ENCODE results near the gene FOXP1. TPM values are rescaled to one million over a fixed set of nuclear protein-coding genes. Genes with fewer than 3 reads are reported as not detected.

FOXP1 gene
- total RNA-seq, 1 experiment from 2014 or later: 2.9 TPM

GRCh38 chr3:71146673-71147072 is 436.9 kb downstream of the FOXP1 start:
- BruUV-seq (replicated peaks): no TSS peak
- no peaks in the 10 kb centered on the region for H3K4me1 ChIP-seq (ENCODE audit: control insufficient read depth, insufficient read depth, low read length)
- TF ChIP-seq SIN3A (IDR thresholded peaks at IDR 0.05; ENCODE audit: borderline replicate concordance, insufficient read depth, low read depth, low read length): no peak
- TF ChIP-seq, protein P1, sequence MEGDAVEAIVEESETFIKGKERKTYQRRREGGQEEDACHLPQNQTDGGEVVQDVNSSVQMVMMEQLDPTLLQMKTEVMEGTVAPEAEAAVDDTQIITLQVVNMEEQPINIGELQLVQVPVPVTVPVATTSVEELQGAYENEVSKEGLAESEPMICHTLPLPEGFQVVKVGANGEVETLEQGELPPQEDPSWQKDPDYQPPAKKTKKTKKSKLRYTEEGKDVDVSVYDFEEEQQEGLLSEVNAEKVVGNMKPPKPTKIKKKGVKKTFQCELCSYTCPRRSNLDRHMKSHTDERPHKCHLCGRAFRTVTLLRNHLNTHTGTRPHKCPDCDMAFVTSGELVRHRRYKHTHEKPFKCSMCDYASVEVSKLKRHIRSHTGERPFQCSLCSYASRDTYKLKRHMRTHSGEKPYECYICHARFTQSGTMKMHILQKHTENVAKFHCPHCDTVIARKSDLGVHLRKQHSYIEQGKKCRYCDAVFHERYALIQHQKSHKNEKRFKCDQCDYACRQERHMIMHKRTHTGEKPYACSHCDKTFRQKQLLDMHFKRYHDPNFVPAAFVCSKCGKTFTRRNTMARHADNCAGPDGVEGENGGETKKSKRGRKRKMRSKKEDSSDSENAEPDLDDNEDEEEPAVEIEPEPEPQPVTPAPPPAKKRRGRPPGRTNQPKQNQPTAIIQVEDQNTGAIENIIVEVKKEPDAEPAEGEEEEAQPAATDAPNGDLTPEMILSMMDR (IDR thresholded peaks at IDR 0.05): no peak
- TF ChIP-seq REST (IDR thresholded peaks at IDR 0.05; ENCODE audit: insufficient read depth in 1 of 2, low read depth in 2 of 2, low read length in 1 of 2): no peak
- no peak for TF ChIP-seq POLR2AphosphoS5 (IDR thresholded peaks at IDR 0.05; ENCODE audit: low read depth, low read length)
- TF ChIP-seq TCF7L2 (IDR thresholded peaks at IDR 0.05; ENCODE audit: low read depth, low read length): no peak
- CTCF ChIA-PET: no interaction called here
- DNase-seq (ENCODE audit: low read depth, low spot score) (no peak), ATAC-seq (no peak)
- in situ Hi-C loops (cut with HindIII; ENCODE audit: low pct_unique_long_range_greater_than_20kb, low sequenced_read_pairs) (no loop called here), intact Hi-C loops (cut with micrococcal nuclease; ENCODE audit: unreplicated experiment) (no loop called here)
- no peak overlapping the region for H3K27ac ChIP-seq (ENCODE audit: low read length)
- H3K9me3 ChIP-seq (ENCODE audit: control insufficient read depth, insufficient read depth, low read depth, low read length): no peaks in the 10 kb centered on the region
- H3K27me3 ChIP-seq (ENCODE audit: control insufficient read depth, insufficient read depth, low read length): no peaks in the 10 kb centered on the region
- POLR2A ChIA-PET: no interaction called here
- H3K36me3 ChIP-seq (ENCODE audit: control insufficient read depth, insufficient read depth, low read length): no peaks in the 10 kb centered on the region
- H3K4me3 ChIP-seq (ENCODE audit: low read depth in 2 of 2, low read length in 2 of 2): no peak overlapping the region

- intact Hi-C loops (cut with micrococcal nuclease; ENCODE audit: unreplicated experiment) (no loop called here), in situ Hi-C loops (cut with HindIII; ENCODE audit: low pct_unique_long_range_greater_than_20kb, low sequenced_read_pairs) (no loop called here)
- no peaks in the 10 kb centered on the region for H3K9me3 ChIP-seq (ENCODE audit: control insufficient read depth, insufficient read depth, low read depth, low read length)
- POLR2A ChIA-PET: no interaction called here
- CTCF ChIA-PET: no interaction called here
- H3K27me3 ChIP-seq (ENCODE audit: control insufficient read depth, insufficient read depth, low read length): no peaks in the 10 kb centered on the region
- TF ChIP-seq REST (IDR thresholded peaks at IDR 0.05; ENCODE audit: insufficient read depth in 1 of 2, low read depth in 2 of 2, low read length in 1 of 2) (no peak), SIN3A (IDR thresholded peaks at IDR 0.05; ENCODE audit: borderline replicate concordance, insufficient read depth, low read depth, low read length) (no peak), POLR2AphosphoS5 (IDR thresholded peaks at IDR 0.05; ENCODE audit: low read depth, low read length) (no peak), TCF7L2 (IDR thresholded peaks at IDR 0.05; ENCODE audit: low read depth, low read length) (no peak)
- TF ChIP-seq, protein P1 (IDR thresholded peaks at IDR 0.05): no peak
- no peak overlapping the region for H3K4me3 ChIP-seq (ENCODE audit: low read depth in 2 of 2, low read length in 2 of 2)
- no peaks in the 10 kb centered on the region for H3K36me3 ChIP-seq (ENCODE audit: control insufficient read depth, insufficient read depth, low read length)
- DNase-seq (ENCODE audit: low read depth, low spot score): no peak
- ATAC-seq: no peak
- H3K27ac ChIP-seq (ENCODE audit: low read length): no peak overlapping the region
- no peaks in the 10 kb centered on the region for H3K4me1 ChIP-seq (ENCODE audit: control insufficient read depth, insufficient read depth, low read length)
- BruUV-seq (replicated peaks): no TSS peak
Observed at GRCh38 chr3:71145954-71146353, 437.6 kb downstream of the FOXP1 start.

All from Panc1 (cell line).